ENCODE data around the gene SNORC.

SNORC gene

GRCh38 chr2:232852676-232853075 lies 17.4 kb upstream of the SNORC start:
- peaks cover 4% of the 10 kb centered on the region; the same call in 1 of the 2 replicates for H3K36me3 ChIP-seq (ENCODE audit: low read length)
- H3K4me3 ChIP-seq (ENCODE audit: insufficient read depth, low read length, poor library complexity, severe bottlenecking) = no peak overlapping the region
- H2AFZ ChIP-seq (ENCODE audit: low read depth, low read length, severe bottlenecking) = no peak overlapping the region
- H3K9me3 ChIP-seq (ENCODE audit: insufficient read depth, low read length) = no peaks in the 10 kb centered on the region
- H3K9ac ChIP-seq (ENCODE audit: low read length) = no peak overlapping the region
- H3K9me2 ChIP-seq (replicated peaks; ENCODE audit: insufficient read depth, low read length) = no peaks in the 10 kb centered on the region
- no peak for TF ChIP-seq EZH2phosphoT487 (conservative IDR thresholded peaks at IDR 0.05; ENCODE audit: low read length)
- TF ChIP-seq CTCF (IDR thresholded peaks at IDR 0.05; ENCODE audit: insufficient read depth, low read length, poor library complexity, severe bottlenecking) = no peak
- no peak overlapping the region for H3K27ac ChIP-seq (ENCODE audit: low read depth, low read length)
- H3K4me2 ChIP-seq (ENCODE audit: low read depth, low read length, poor library complexity, severe bottlenecking) = no peak overlapping the region
- no peaks in the 10 kb centered on the region for H4K20me1 ChIP-seq (ENCODE audit: low read depth, low read length)
- no peaks in the 10 kb centered on the region for H3K79me2 ChIP-seq (ENCODE audit: insufficient read depth, low read length)
- no peaks in the 10 kb centered on the region for H3F3A ChIP-seq (ENCODE audit: insufficient read depth)
- no peaks in the 10 kb centered on the region for H3K27me3 ChIP-seq (ENCODE audit: low read length)

GRCh38 chr2:232854082-232854481 lies 16.0 kb upstream of the SNORC start:
- Histone ChIP-seq H3K4me2 (ENCODE audit: low read depth, low read length, poor library complexity, severe bottlenecking) (no peak overlapping the region), H3K79me2 (ENCODE audit: insufficient read depth, low read length) (no peaks in the 10 kb centered on the region), H3F3A (ENCODE audit: insufficient read depth) (no peaks in the 10 kb centered on the region), H3K27ac (ENCODE audit: low read depth, low read length) (no peak overlapping the region), H3K9me3 (ENCODE audit: insufficient read depth, low read length) (no peaks in the 10 kb centered on the region), H3K36me3 (ENCODE audit: low read length) (peaks cover 4% of the 10 kb centered on the region; the same call in 1 of the 2 replicates), H3K9ac (ENCODE audit: low read length) (no peak overlapping the region), H3K9me2 (replicated peaks; ENCODE audit: insufficient read depth, low read length) (no peaks in the 10 kb centered on the region), H3K27me3 (ENCODE audit: low read length) (no peaks in the 10 kb centered on the region), H4K20me1 (ENCODE audit: low read depth, low read length) (no peaks in the 10 kb centered on the region), H3K4me3 (ENCODE audit: insufficient read depth, low read length, poor library complexity, severe bottlenecking) (no peak overlapping the region), H2AFZ (ENCODE audit: low read depth, low read length, severe bottlenecking) (no peak overlapping the region)
- TF ChIP-seq CTCF (IDR thresholded peaks at IDR 0.05; ENCODE audit: insufficient read depth, low read length, poor library complexity, severe bottlenecking) (no peak), EZH2phosphoT487 (conservative IDR thresholded peaks at IDR 0.05; ENCODE audit: low read length) (no peak)

- Histone ChIP-seq H3K27me3 (ENCODE audit: low read length) (no peaks in the 10 kb centered on the region), H2AFZ (ENCODE audit: low read depth, low read length, severe bottlenecking) (no peak overlapping the region), H3F3A (ENCODE audit: insufficient read depth) (no peaks in the 10 kb centered on the region), H3K27ac (ENCODE audit: low read depth, low read length) (no peak overlapping the region), H3K9ac (ENCODE audit: low read length) (no peak overlapping the region), H3K79me2 (ENCODE audit: insufficient read depth, low read length) (no peaks in the 10 kb centered on the region), H4K20me1 (ENCODE audit: low read depth, low read length) (no peaks in the 10 kb centered on the region), H3K36me3 (ENCODE audit: low read length) (0 out of 2 replicates have a peak, but pooled peaks cover 4% of the 10 kb centered on the region), H3K4me3 (ENCODE audit: insufficient read depth, low read length, poor library complexity, severe bottlenecking) (no peak overlapping the region), H3K9me2 (replicated peaks; ENCODE audit: insufficient read depth, low read length) (no peaks in the 10 kb centered on the region), H3K9me3 (ENCODE audit: insufficient read depth, low read length) (no peaks in the 10 kb centered on the region), H3K4me2 (ENCODE audit: low read depth, low read length, poor library complexity, severe bottlenecking) (no peak overlapping the region)
- TF ChIP-seq EZH2phosphoT487 (conservative IDR thresholded peaks at IDR 0.05; ENCODE audit: low read length) (no peak), CTCF (IDR thresholded peaks at IDR 0.05; ENCODE audit: insufficient read depth, low read length, poor library complexity, severe bottlenecking) (no peak)
These were observed 12.9 kb upstream of the SNORC start for GRCh38 chr2:232857158-232857563.

Data from SU-DHL-6 (cell line).